Measurements from ENCODE around the gene VPS54. TPM values are rescaled to one million over a fixed set of nuclear protein-coding genes. Genes with fewer than 3 reads are reported as not detected.

Gene VPS54
- total and polyA plus RNA-seq, 9 of the 15 experiments (the other 6 are each of a cell fraction or from before 2014, with no cell fraction given): 4.9 to 23.2 (median 13.2) TPM

- TF ChIP-seq NFIX (CRISPR knock-in tag; IDR thresholded peaks at IDR 0.05; ENCODE audit: low read depth): no peak
- TF ChIP-seq JUND (IDR thresholded peaks at IDR 0.05; ENCODE audit: borderline replicate concordance, low read depth, low read length): no peak
- 0 out of 3 replicates have a peak, but pooled peaks have one; percentile 16 for TF ChIP-seq JUND (tag; IDR thresholded peaks at IDR 0.05; ENCODE audit: borderline replicate concordance, low read depth, low read length)
- no peak for TF ChIP-seq SREBF1 (IDR thresholded peaks at IDR 0.05; ENCODE audit: borderline replicate concordance, low read depth, low read length)
- TF ChIP-seq MNT (conservative IDR thresholded peaks at IDR 0.05): peak in 1 of 2 experiments; percentile 51; a peak in 1 of 4 replicates
- no peak for TF ChIP-seq ZNF140 (CRISPR knock-in tag; IDR thresholded peaks at IDR 0.05)
- TF ChIP-seq KLF13 (tag; IDR thresholded peaks at IDR 0.05; ENCODE audit: borderline replicate concordance, low read depth): no peak
- TF ChIP-seq MLLT1 (IDR thresholded peaks at IDR 0.05): peak; percentile 22 to 39; a peak in 2 of 4 replicates
- TF ChIP-seq RCOR1 (IDR thresholded peaks at IDR 0.05; ENCODE audit: borderline replicate concordance in 1 of 2, low read depth in 2 of 2, low read length in 2 of 2): no peak
- peak; percentile 87 for TF ChIP-seq CXXC5 (CRISPR knock-in tag; IDR thresholded peaks at IDR 0.05)
- no peak for TF ChIP-seq TGIF2 (CRISPR knock-in tag; IDR thresholded peaks at IDR 0.05)
- TF ChIP-seq ZNF384 (IDR thresholded peaks at IDR 0.05; ENCODE audit: low read depth, low read length): no peak
- peak; percentile 20 for TF ChIP-seq NEUROD1 (IDR thresholded peaks at IDR 0.05; ENCODE audit: borderline replicate concordance, low read depth, low read length, partially characterized antibody)
- peak; percentile 71 for TF ChIP-seq THAP12 (CRISPR knock-in tag; IDR thresholded peaks at IDR 0.05)
- TF ChIP-seq SRF (CRISPR knock-in tag; IDR thresholded peaks at IDR 0.05): no peak
- no peak for TF ChIP-seq ZNF668 (CRISPR knock-in tag; IDR thresholded peaks at IDR 0.05)
- TF ChIP-seq ZZZ3 (IDR thresholded peaks at IDR 0.05): no peak
- no peak for TF ChIP-seq ZNF212 (CRISPR knock-in tag; IDR thresholded peaks at IDR 0.05)
These were observed at the start of gene VPS54 (continued) for GRCh38 chr2:64019083-64019974.

All from K562 (cell line).